ENCODE data around the gene RPAP3. TPM values are rescaled to one million over a fixed set of nuclear protein-coding genes. Genes with fewer than 3 reads are reported as not detected.

Gene RPAP3
- total RNA-seq, result 10 to 100 TPM; 38.4 to 40.7 TPM

- peak; percentile 98 for DNase-seq
- Mint-ChIP-seq H3K27ac (peak within 1 kb of the TSS; percentile 99), H3K4me3 (peak within 1 kb of the TSS; percentile 95), H3K9me3 (no peaks in the 10 kb centered on the region), H3K4me1 (peaks cover 58% of the 10 kb centered on the region), H3K27me3 (no peaks in the 10 kb centered on the region), H3K36me3 (ENCODE audit: low read depth) (peaks cover 23% of the 10 kb centered on the region)
- ChIA-PET POLR2A (interaction anchor here (0.7 to 3.1 kb wide), 33 partner anchors 8 to 1437 kb away, joined by 3 to 19 read pairs (median 3); partner anchors contain the start of genes ENDOU, HDAC7, KANSL2 and SLC38A1), CTCF (interaction anchor here (0.8 to 4.1 kb wide), 19 partner anchors 8 to 477 kb away, joined by 3 to 22 read pairs (median 4); partner anchors contain the start of gene CCDC184)
Measured at GRCh38 chr12:47705566-47706425, at the start of gene RPAP3. Gene RPAP3 (minus strand): TSS chr12:47706030. CDS start chr12:47702840, 3,190 bp downstream.

- peak overlapping the region; percentile 1 for H3K4me3 Mint-ChIP-seq
- ChIA-PET CTCF (interaction anchor here (1.1 to 12.9 kb wide), 14 partner anchors 12 to 85 kb away, joined by 3 to 188 read pairs (median 6); partner anchors contain the start of genes ENDOU and SLC48A1), POLR2A (interaction anchor here (0.9 to 1.5 kb wide), 4 partner anchors 8 to 64 kb away, joined by 3 to 5 read pairs (median 4); no protein-coding TSS in a partner anchor)
- H3K4me1 Mint-ChIP-seq, result peaks cover 51% of the 10 kb centered on the region
- H3K27ac Mint-ChIP-seq, result no peak overlapping the region
- H3K9me3 Mint-ChIP-seq, result no peaks in the 10 kb centered on the region
- DNase-seq, result no peak
- peaks cover 4% of the 10 kb centered on the region for H3K27me3 Mint-ChIP-seq
- no peaks in the 10 kb centered on the region for H3K36me3 Mint-ChIP-seq (ENCODE audit: low read depth)
Measured at GRCh38 chr12:47754881-47755280, 49.1 kb upstream of the RPAP3 start.

DNA sequence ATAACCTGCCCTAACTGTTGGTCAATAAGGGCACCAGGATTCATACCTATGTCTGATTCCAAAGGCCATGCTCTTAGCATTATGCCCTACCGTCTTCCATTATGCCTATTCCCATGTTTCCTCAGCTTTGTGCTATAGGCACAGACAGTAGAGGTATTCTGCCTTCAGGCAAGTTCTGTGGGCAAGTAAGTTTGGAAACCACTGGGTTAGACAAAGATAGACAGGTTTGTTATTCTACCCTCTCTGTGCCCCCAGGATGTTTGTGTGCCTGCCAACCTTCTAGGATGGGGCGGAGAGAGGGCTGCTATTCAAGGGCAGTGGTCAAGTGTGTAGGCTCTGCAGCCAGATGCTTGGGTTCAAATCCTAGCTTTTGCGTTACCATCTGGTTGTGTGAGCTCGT is 48.3 kb upstream of the RPAP3 start:
- H3K27me3 Mint-ChIP-seq, result peaks cover 5% of the 10 kb centered on the region
- POLR2A ChIA-PET, result no interaction called here
- H3K9me3 Mint-ChIP-seq, result no peaks in the 10 kb centered on the region
- no peak overlapping the region for H3K4me3 Mint-ChIP-seq
- peaks cover 44% of the 10 kb centered on the region for H3K4me1 Mint-ChIP-seq
- no peak for DNase-seq
- H3K36me3 Mint-ChIP-seq (ENCODE audit: low read depth), result no peaks in the 10 kb centered on the region
- CTCF ChIA-PET, result interaction anchor here (1.3 to 12.9 kb wide), 9 partner anchors 12 to 86 kb away, joined by 3 to 188 read pairs (median 10); partner anchors contain the start of gene SLC48A1
- no peak overlapping the region for H3K27ac Mint-ChIP-seq

DNA sequence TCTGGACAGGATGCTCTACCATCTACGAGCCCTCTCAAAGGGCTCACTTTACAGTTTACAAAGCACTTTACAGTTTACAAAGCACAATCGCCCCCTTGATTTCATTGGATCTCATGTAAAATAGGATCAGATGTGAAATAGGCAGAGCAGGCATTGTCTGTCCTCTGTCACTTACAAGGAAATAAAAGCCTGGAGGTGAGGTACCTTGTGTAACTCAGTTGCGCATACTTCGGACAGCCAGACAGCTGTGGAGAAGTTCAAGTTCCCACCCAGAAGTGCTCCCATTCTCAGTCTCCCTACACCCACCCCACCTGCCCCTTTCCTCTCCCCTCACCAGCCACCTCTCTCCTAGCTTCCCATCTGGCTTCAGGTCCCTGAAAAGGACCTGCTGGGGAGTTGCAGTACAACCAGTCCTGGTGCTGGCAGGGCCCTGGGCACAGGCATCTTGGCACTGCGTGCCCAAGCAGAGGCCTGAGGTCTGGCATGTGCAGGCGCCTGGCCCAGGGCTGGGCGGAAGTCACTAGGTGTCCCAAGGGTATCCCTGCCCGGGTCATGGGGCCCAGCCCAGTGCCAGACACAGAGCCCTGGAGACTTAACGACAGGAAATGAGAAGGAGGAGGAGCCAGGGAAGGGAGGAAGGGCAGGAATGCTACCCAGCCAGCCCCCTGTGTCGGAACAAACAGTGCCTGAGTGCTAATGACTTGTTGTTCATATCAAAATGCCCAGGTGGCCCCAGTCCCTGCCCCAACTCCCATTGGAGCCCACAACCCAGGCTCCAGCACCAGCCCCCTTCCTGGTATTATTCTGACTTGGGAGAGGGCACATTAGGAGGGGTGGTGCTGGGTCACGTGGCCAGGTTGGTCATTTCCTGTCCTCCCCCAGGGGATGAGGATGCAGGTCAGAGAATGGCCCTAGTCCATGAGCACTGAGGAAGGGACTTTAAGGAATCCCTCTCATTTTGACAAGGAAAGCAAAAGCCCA is 47.5 kb upstream of the RPAP3 start:
- no peak for DNase-seq
- Mint-ChIP-seq H3K4me1 (peaks cover 39% of the 10 kb centered on the region), H3K36me3 (ENCODE audit: low read depth) (no peaks in the 10 kb centered on the region), H3K9me3 (no peaks in the 10 kb centered on the region), H3K27ac (no peak overlapping the region), H3K27me3 (peaks cover 5% of the 10 kb centered on the region), H3K4me3 (no peak overlapping the region)
- CTCF ChIA-PET, result interaction anchor here (2.0 to 12.9 kb wide), 5 partner anchors 11 to 37 kb away, joined by 7 to 188 read pairs (median 11); partner anchors contain the start of gene SLC48A1
- POLR2A ChIA-PET, result no interaction called here

- H3K4me1 Mint-ChIP-seq, result peaks cover 34% of the 10 kb centered on the region
- no peak for DNase-seq
- ChIA-PET POLR2A (no interaction called here), CTCF (interaction anchor here (12.9 kb wide), 1 partner anchor 10 kb away, joined by 188 read pairs; no protein-coding TSS in a partner anchor)
- no peak overlapping the region for H3K27ac Mint-ChIP-seq
- H3K9me3 Mint-ChIP-seq, result no peaks in the 10 kb centered on the region
- H3K4me3 Mint-ChIP-seq, result no peak overlapping the region
- H3K27me3 Mint-ChIP-seq, result peaks cover 5% of the 10 kb centered on the region
- no peaks in the 10 kb centered on the region for H3K36me3 Mint-ChIP-seq (ENCODE audit: low read depth)
Measured at GRCh38 chr12:47752552-47752951, 46.7 kb upstream of the RPAP3 start.

DNA sequence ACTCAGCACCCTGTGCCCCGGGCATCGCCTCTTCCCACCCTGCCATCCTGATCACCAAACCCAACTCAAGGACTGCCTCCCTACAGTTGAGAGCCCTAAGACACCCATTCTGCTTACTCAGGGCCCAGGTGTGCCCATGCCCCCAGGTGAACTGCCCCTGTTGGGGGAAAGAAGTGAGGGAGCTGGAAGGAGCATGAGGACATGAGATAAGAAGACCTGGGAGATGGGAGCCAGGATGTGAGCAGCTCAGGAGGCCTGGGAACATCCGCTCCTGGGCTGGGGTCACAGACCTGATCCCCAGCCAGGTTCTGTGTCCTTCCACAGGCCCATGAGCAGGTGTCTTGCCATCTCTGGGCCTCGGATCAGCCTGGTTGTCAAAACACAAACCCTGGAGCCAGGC is 46.3 kb upstream of the RPAP3 start:
- DNase-seq, result no peak
- ChIA-PET POLR2A (no interaction called here), CTCF (interaction anchor here (12.9 kb wide), 1 partner anchor 10 kb away, joined by 188 read pairs; no protein-coding TSS in a partner anchor)
- Mint-ChIP-seq H3K4me1 (peaks cover 30% of the 10 kb centered on the region), H3K9me3 (no peaks in the 10 kb centered on the region), H3K36me3 (ENCODE audit: low read depth) (no peaks in the 10 kb centered on the region), H3K4me3 (no peak overlapping the region), H3K27ac (no peak overlapping the region), H3K27me3 (peaks cover 4% of the 10 kb centered on the region)

GRCh38 chr12:47751561-47751960 is 45.7 kb upstream of the RPAP3 start:
- H3K27ac Mint-ChIP-seq, result no peak overlapping the region

DNA sequence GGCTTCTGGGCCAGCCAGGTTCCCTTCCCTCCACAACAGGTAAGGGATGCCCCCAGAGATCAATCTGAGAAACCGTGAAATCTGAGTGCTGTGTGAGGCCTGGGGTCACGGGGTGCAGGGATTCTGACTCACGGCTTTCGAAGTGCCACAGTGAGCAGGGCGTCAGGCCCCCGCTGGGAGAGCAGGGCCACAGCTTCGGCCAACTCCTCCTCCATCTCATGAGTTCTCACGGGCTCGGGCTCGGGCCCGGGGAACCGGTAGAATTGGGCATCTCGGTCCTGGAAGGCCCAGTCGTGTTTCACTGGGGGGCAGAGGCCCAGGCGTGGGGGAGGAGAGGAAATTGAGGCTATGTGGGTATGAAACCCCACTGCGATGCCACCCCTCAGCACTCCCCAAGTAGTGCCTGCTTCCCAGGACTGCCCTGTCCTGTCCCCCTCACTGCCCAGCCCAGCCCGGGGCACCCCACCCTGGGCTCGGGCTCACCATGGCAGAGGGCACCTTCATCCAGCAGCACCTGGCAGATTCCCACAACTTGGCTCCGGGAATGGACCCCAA is 45.2 kb upstream of the RPAP3 start:
- ChIA-PET POLR2A (no interaction called here), CTCF (no interaction called here)
- H3K27me3 Mint-ChIP-seq, result peaks cover 5% of the 10 kb centered on the region
- H3K9me3 Mint-ChIP-seq, result no peaks in the 10 kb centered on the region
- no peaks in the 10 kb centered on the region for H3K36me3 Mint-ChIP-seq (ENCODE audit: low read depth)
- no peak overlapping the region for H3K27ac Mint-ChIP-seq
- no peak for DNase-seq
- H3K4me1 Mint-ChIP-seq, result peaks cover 23% of the 10 kb centered on the region
- H3K4me3 Mint-ChIP-seq, result no peak overlapping the region

More at GRCh38 chr12:47751561-47751960, 45.7 kb upstream of the RPAP3 start:
- H3K36me3 Mint-ChIP-seq (ENCODE audit: low read depth), result no peaks in the 10 kb centered on the region
- no peak for DNase-seq
- peaks cover 5% of the 10 kb centered on the region for H3K27me3 Mint-ChIP-seq
- no peak overlapping the region for H3K4me3 Mint-ChIP-seq
- ChIA-PET CTCF (interaction anchor here (12.9 kb wide), 1 partner anchor 9 kb away, joined by 188 read pairs; no protein-coding TSS in a partner anchor), POLR2A (no interaction called here)
- H3K9me3 Mint-ChIP-seq, result no peaks in the 10 kb centered on the region
- H3K4me1 Mint-ChIP-seq, result peaks cover 28% of the 10 kb centered on the region

DNA sequence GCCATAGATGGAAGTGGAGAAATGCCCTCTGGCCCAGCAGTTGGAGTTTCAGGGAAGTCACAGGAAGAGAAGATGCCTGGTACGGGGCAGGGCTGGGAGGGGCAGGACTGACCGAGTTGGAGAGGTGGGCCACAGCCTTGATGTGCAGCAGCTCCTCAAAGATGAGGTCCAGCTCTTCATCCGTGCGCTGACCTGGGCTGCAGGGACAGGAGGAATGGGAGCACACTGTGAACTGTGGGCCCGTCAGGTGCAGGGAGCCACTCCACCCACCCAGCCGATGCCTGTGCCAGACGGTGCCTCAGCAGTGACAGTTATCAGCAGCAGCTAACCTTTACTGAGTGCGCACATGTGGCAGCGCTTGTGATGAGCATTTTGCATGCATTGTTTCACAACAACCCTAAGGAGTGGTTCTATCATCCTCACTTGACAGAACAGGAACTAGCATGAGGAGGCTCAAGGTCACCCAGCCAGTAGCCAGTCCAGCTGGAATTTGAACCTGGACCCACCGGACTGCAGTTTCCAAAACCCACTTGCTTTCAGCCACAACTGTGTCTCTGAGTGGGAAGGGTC is 44.5 kb upstream of the RPAP3 start:
- Mint-ChIP-seq H3K9me3 (no peaks in the 10 kb centered on the region), H3K4me3 (no peak overlapping the region), H3K36me3 (ENCODE audit: low read depth) (no peaks in the 10 kb centered on the region), H3K27me3 (peaks cover 8% of the 10 kb centered on the region), H3K27ac (no peak overlapping the region), H3K4me1 (peaks cover 16% of the 10 kb centered on the region)
- ChIA-PET CTCF (no interaction called here), POLR2A (no interaction called here)
- no peak for DNase-seq

- H3K27ac Mint-ChIP-seq, result no peak overlapping the region
- POLR2A ChIA-PET, result interaction anchor here (1.2 kb wide), 1 partner anchor 31 kb away, joined by 5 read pairs; no protein-coding TSS in a partner anchor
- CTCF ChIA-PET, result interaction anchor here (13.6 kb wide), 1 partner anchor 25 kb away, joined by 431 read pairs; the partner anchor contains the start of gene SLC48A1
Measured at GRCh38 chr12:47748899-47749298, 43.1 kb upstream of the RPAP3 start.

DNA sequence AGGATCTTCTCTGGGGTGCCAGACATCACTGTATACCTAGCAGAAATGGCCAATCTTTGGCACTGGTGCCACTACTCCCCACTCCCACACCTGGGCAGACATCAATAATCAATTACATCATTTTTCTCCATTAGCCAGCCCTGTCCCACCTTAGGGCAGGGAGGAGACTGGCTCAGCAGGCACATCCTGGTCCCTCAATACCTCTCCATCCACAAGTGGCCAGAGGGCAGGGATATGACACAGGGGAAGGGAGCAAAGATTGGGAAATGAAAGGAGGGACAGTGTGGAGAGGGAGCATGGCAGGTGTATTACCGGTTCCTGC is 42.6 kb upstream of the RPAP3 start:
- POLR2A ChIA-PET, result interaction anchor here (1.2 kb wide), 1 partner anchor 32 kb away, joined by 5 read pairs; no protein-coding TSS in a partner anchor
- Mint-ChIP-seq H3K27me3 (peaks cover 19% of the 10 kb centered on the region), H3K27ac (no peak overlapping the region), H3K4me1 (no peaks in the 10 kb centered on the region), H3K4me3 (no peak overlapping the region), H3K36me3 (ENCODE audit: low read depth) (no peaks in the 10 kb centered on the region), H3K9me3 (no peaks in the 10 kb centered on the region)
- CTCF ChIA-PET, result interaction anchor here (13.6 kb wide), 1 partner anchor 25 kb away, joined by 431 read pairs; the partner anchor contains the start of gene SLC48A1
- no peak for DNase-seq

More at GRCh38 chr12:47748899-47749298, 43.1 kb upstream of the RPAP3 start:
- H3K4me1 Mint-ChIP-seq, result peaks cover 3% of the 10 kb centered on the region
- no peak overlapping the region for H3K4me3 Mint-ChIP-seq
- no peaks in the 10 kb centered on the region for H3K36me3 Mint-ChIP-seq (ENCODE audit: low read depth)
- DNase-seq, result no peak
- H3K27me3 Mint-ChIP-seq, result peaks cover 19% of the 10 kb centered on the region
- H3K9me3 Mint-ChIP-seq, result no peaks in the 10 kb centered on the region

All from activated CD4-positive, alpha-beta memory T cell treated with anti-CD3 and anti-CD28 coated beads, Interleukin-2, amount 10 ng/mL, durations not matched to agents 7 days and 5 days (primary cell).